HepG2 (cell line): ENCODE measurements around the gene TMEM121. TPM values are rescaled to one million over a fixed set of nuclear protein-coding genes. Genes with fewer than 3 reads are reported as not detected.

Experiments
- ATAC-seq: fragments of 200-7000 bp; cut with Tn5 transposase; 3 replicates; pipeline ENCODE4 v1.9.1; 2020; ENCODE audit warnings: mild to moderate bottlenecking, moderate library complexity
- BruUV-seq: library from RNA; stranded (reverse); fragments of 400-500 nt; replicated peaks from 2 replicates; lab custom pipeline; 2021; lab: Mats Ljungman, UMichigan
- CTCF ChIA-PET: fragments of 300-600 bp; formaldehyde crosslinking; extraction: SDS; loops from one replicate; lab custom pipeline; 2021; ENCODE audit warnings: low total read pairs, inconsistent platforms, low intra/inter-chr PET ratio; lab: Yijun Ruan, JAX
- POLR2A ChIA-PET: fragments of 350-600 bp; sonication (Branson Sonifier 250); formaldehyde crosslinking; loops from one replicate; lab custom pipeline; 2020; ENCODE audit warnings: antibody characterized with exemption, inconsistent platforms; lab: Yijun Ruan, JAX
- DNase-seq: peaks from one replicate; pipeline ENCODE4 v3.0.0-alpha.2; 2015; ENCODE audit warnings: low spot score
- FAIRE-seq: peaks from 3 replicates; lab custom pipeline; 2011; peaks lifted over from hg19 to GRCh38; lab: Jason Lieb, UNC
- H2AFZ ChIP-seq: one replicate; pipeline ENCODE4 v1.6.1; 2011; ENCODE audit warnings: low read length, inconsistent platforms
- H3K27ac ChIP-seq: fragments of 300-600 bp; 3 replicates; pipeline ENCODE4 v1.8.0; 2011; ENCODE audit warnings: mixed run types, mild to moderate bottlenecking, mixed read lengths, low read length, inconsistent platforms; ENCODE audit not compliant: insufficient read depth; ENCODE audit errors: extremely low read length
- H3K27me3 ChIP-seq, 2 experiments: fragments of 200-600 bp in 1 of 2; 2 replicates in 1 of 2; 3 replicates in 1 of 2; pipeline versions ENCODE4 v1.6.0 to v1.8.0; 2011; ENCODE audit warnings: low read length in 2 of 2, mild to moderate bottlenecking in 2 of 2, moderate library complexity in 2 of 2, inconsistent platforms in 1 of 2; ENCODE audit not compliant: insufficient read depth in 2 of 2, control insufficient read depth in 1 of 2
- H3K36me3 ChIP-seq, 2 experiments: fragments of 200-600 bp in 1 of 2; replicated peaks in 1 of 2; 2 replicates in 1 of 2; 3 replicates in 1 of 2; pipeline versions ENCODE4 v1.5.1 to v1.8.0; 2011; ENCODE audit warnings: low read length in 2 of 2, inconsistent platforms in 1 of 2; ENCODE audit not compliant: insufficient read depth in 2 of 2, control insufficient read depth in 1 of 2
- H3K4me1 ChIP-seq: 2 replicates; pipeline ENCODE4 v1.5.1; 2012; ENCODE audit warnings: low read length, inconsistent platforms; ENCODE audit not compliant: insufficient read depth
- H3K4me2 ChIP-seq: 2 replicates; pipeline ENCODE4 v1.6.0; 2011; ENCODE audit warnings: low read depth, low read length, inconsistent platforms
- H3K4me3 ChIP-seq, 3 experiments: fragments of 200-600 bp in 1 of 3; sonication (generic), shearing (Covaris generic) in 1 of 3; replicated peaks in 1 of 3; 2 replicates each; pipeline ENCODE4 v1.5.1; 2011 to 2016; ENCODE audit warnings: low read length in 3 of 3, inconsistent platforms in 2 of 3, low read depth in 2 of 3, mild to moderate bottlenecking in 2 of 3, control low read depth in 1 of 3, mixed read lengths in 1 of 3; ENCODE audit not compliant: insufficient read depth in 1 of 3
- H3K79me2 ChIP-seq: one replicate; pipeline ENCODE4 v1.6.1; 2011; ENCODE audit warnings: low read length, inconsistent platforms; ENCODE audit not compliant: insufficient read depth
- H3K9ac ChIP-seq: 2 replicates; pipeline ENCODE4 v1.6.0; 2011; ENCODE audit warnings: mild to moderate bottlenecking, low read depth, low read length, inconsistent platforms; ENCODE audit not compliant: insufficient read depth
- H3K9me3 ChIP-seq: 2 replicates; pipeline ENCODE4 v1.5.1; 2012; ENCODE audit warnings: mild to moderate bottlenecking, low read length
- H4K20me1 ChIP-seq: 2 replicates; pipeline ENCODE4 v1.6.0; 2011; ENCODE audit warnings: inconsistent platforms, mild to moderate bottlenecking, low read length, moderate library complexity; ENCODE audit not compliant: insufficient read depth
- HNF4G ChIP-seq, 2 experiments: sonication (generic) in 1 of 2; formaldehyde crosslinking in 1 of 2; IDR thresholded peaks; 2 replicates each; pipeline versions ENCODE4 v1.4.0 to v1.6.1; 2011 to 2020; ENCODE audit warnings: borderline replicate concordance in 2 of 2, low read depth in 2 of 2, mild to moderate bottlenecking in 2 of 2, low read length in 1 of 2, missing genetic modification reagents in 1 of 2, moderate library complexity in 1 of 2
- NFYB ChIP-seq: sonication (generic); formaldehyde crosslinking; IDR thresholded peaks from 2 replicates; pipeline ENCODE4 v1.4.0; 2020; ENCODE audit warnings: missing genetic modification reagents
- SALL1 ChIP-seq: sonication (generic); formaldehyde crosslinking; IDR thresholded peaks from 2 replicates; pipeline ENCODE4 v1.8.0; 2022; ENCODE audit warnings: mild to moderate bottlenecking, missing genetic modification reagents
- ZFP90 ChIP-seq: sonication (generic); formaldehyde crosslinking; IDR thresholded peaks from 2 replicates; pipeline ENCODE4 v1.8.0; 2022; ENCODE audit warnings: missing genetic modification reagents, mild to moderate bottlenecking, inconsistent platforms, borderline replicate concordance
- ZNF574 ChIP-seq: sonication (generic); formaldehyde crosslinking; IDR thresholded peaks from 2 replicates; pipeline ENCODE4 v1.4.0; 2020; ENCODE audit warnings: missing genetic modification reagents
- WGBS: methylation state at CpG from one replicate; pipeline ENCODE4 v1.1.6; 2017; ENCODE audit warnings: low lambda C conversion rate; 5-methylcytosine and 5-hydroxymethylcytosine counted together
- in situ Hi-C: cut with HindIII; loops from 2 replicates; pipeline ENCODE4 v1.10.0; 2017; ENCODE audit warnings: low pct_unique_long_range_greater_than_20kb; ENCODE audit not compliant: extremely low pct_ligation_motif_present
- intact Hi-C: fragments of 100-400 bp; cut with micrococcal nuclease; formaldehyde crosslinking; loops from one replicate; pipeline ENCODE4 v1.10.0; 2022; ENCODE audit not compliant: unreplicated experiment
- polyA plus RNA-seq, 8 experiments: library from polyadenylated mRNA; depleted of rRNA in 3 of 8; stranded (reverse) in 7 of 8; unstranded in 1 of 8; fragments of >200 nt; fragmentation: Illumina TruSeq in 4 of 8; extraction: Trizol in 4 of 8; gene quantifications; 2 replicates each; pipeline versions ENCODE4 v1.2.1 to v1.2.3, GENCODE V29; 2011 to 2016; ENCODE audit warnings: low read depth in 4 of 8, missing spikeins in 1 of 8, mixed read lengths in 1 of 8; ENCODE audit not compliant: insufficient read depth in 1 of 8
- total RNA-seq, 5 experiments: library from RNA; depleted of rRNA; stranded (reverse); fragments of >200 nt; fragmentation: Illumina TruSeq; extraction: Trizol; gene quantifications; 2 replicates each; pipeline ENCODE4 v1.2.3, GENCODE V29; 2016; ENCODE audit warnings: low read depth in 1 of 5
- TF ChIP-seq, protein P1 (sequence below): sonication (generic); formaldehyde crosslinking; IDR thresholded peaks from 2 replicates; pipeline ENCODE4 v1.9.0; 2021; ENCODE audit warnings: mild to moderate bottlenecking, missing genetic modification reagents

Gene TMEM121
- total and polyA plus RNA-seq, 2 of the 13 experiments (the other 11 are each of a cell fraction or from before 2014, with no cell fraction given): 6.6 to 19.0 TPM

GRCh38 chr14:105508069-105508468 lies 18.3 kb upstream of the TMEM121 start (continued):
- no peak for TF ChIP-seq ZNF574 (CRISPR knock-in tag)
- no peak for TF ChIP-seq ZFP90 (CRISPR knock-in tag)
- no peak for TF ChIP-seq HNF4G (IDR thresholded peaks at IDR 0.05; ENCODE audit: borderline replicate concordance, low read depth, low read length)
- no peak for TF ChIP-seq HNF4G (CRISPR knock-in tag; IDR thresholded peaks at IDR 0.05; ENCODE audit: borderline replicate concordance, low read depth)

DNA sequence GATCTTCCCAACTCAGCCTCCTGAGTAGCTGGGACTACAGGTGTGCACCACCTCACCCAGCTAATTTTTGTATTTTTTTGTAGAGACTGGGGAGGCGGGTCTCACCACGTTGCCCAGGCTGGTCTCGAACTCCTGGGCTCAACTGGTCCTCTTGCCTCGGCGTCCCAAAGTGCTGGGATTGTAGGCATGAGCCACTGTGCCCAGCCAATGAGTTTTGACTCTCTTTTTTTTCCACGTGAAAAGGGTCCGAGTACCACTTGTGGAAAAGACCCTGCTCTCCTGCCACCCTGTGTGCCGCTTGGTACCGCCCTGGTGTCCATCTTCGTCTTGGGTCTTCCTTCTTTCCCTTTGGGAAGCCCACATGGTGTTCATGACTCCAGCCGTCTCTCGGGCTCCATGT lies 17.8 kb upstream of the TMEM121 start:
- BruUV-seq: no TSS peak
- Histone ChIP-seq H3K4me1 (peaks cover 29% of the 10 kb centered on the region), H3K27ac (no peak overlapping the region), H3K9ac (no peak overlapping the region), H3K4me3 (no peak overlapping the region), H4K20me1 (no peaks in the 10 kb centered on the region), H3K79me2 (no peaks in the 10 kb centered on the region), H3K4me2 (no peak overlapping the region), H3K27me3 (peaks cover 5 to 63% of the 10 kb centered on the region in 2 experiments; a peak in 4 of 5 replicates), H3K36me3 (no peaks in the 10 kb centered on the region), H2AFZ (no peak overlapping the region), H3K9me3 (no peaks in the 10 kb centered on the region)
- ChIA-PET CTCF (no interaction called here), POLR2A (no interaction called here)
- intact Hi-C loops: no loop called here
- no peak for ATAC-seq
- WGBS: 30% methylated on average over 12 of the region's 12 CpGs
- in situ Hi-C loops: no loop called here
- no peak for FAIRE-seq
- no peak for DNase-seq
- TF ChIP-seq SALL1 (CRISPR knock-in tag): no peak
- TF ChIP-seq, protein P1, sequence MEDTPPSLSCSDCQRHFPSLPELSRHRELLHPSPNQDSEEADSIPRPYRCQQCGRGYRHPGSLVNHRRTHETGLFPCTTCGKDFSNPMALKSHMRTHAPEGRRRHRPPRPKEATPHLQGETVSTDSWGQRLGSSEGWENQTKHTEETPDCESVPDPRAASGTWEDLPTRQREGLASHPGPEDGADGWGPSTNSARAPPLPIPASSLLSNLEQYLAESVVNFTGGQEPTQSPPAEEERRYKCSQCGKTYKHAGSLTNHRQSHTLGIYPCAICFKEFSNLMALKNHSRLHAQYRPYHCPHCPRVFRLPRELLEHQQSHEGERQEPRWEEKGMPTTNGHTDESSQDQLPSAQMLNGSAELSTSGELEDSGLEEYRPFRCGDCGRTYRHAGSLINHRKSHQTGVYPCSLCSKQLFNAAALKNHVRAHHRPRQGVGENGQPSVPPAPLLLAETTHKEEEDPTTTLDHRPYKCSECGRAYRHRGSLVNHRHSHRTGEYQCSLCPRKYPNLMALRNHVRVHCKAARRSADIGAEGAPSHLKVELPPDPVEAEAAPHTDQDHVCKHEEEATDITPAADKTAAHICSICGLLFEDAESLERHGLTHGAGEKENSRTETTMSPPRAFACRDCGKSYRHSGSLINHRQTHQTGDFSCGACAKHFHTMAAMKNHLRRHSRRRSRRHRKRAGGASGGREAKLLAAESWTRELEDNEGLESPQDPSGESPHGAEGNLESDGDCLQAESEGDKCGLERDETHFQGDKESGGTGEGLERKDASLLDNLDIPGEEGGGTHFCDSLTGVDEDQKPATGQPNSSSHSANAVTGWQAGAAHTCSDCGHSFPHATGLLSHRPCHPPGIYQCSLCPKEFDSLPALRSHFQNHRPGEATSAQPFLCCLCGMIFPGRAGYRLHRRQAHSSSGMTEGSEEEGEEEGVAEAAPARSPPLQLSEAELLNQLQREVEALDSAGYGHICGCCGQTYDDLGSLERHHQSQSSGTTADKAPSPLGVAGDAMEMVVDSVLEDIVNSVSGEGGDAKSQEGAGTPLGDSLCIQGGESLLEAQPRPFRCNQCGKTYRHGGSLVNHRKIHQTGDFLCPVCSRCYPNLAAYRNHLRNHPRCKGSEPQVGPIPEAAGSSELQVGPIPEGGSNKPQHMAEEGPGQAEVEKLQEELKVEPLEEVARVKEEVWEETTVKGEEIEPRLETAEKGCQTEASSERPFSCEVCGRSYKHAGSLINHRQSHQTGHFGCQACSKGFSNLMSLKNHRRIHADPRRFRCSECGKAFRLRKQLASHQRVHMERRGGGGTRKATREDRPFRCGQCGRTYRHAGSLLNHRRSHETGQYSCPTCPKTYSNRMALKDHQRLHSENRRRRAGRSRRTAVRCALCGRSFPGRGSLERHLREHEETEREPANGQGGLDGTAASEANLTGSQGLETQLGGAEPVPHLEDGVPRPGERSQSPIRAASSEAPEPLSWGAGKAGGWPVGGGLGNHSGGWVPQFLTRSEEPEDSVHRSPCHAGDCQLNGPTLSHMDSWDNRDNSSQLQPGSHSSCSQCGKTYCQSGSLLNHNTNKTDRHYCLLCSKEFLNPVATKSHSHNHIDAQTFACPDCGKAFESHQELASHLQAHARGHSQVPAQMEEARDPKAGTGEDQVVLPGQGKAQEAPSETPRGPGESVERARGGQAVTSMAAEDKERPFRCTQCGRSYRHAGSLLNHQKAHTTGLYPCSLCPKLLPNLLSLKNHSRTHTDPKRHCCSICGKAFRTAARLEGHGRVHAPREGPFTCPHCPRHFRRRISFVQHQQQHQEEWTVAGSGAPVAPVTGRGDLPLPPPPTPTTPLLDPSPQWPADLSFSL (CRISPR knock-in tag): no peak
- TF ChIP-seq NFYB (CRISPR knock-in tag): no peak
